Measurements from ENCODE around the gene VEZT.
"Not testable (repeated sequence)": the region's sequence is repeated elsewhere in the genome, so short reads cannot be mapped to it uniquely, and the experiment has no call there.

VEZT gene

GRCh38 chr12:95257541-95257940, 39.9 kb downstream of the VEZT start:
- no peak for DNase-seq (ENCODE audit: low read depth, low spot score)

GRCh38 chr12:95258151-95258550, 40.5 kb downstream of the VEZT start:
- DNase-seq (ENCODE audit: low read depth, low spot score) = no peak

- DNase-seq (ENCODE audit: low read depth, low spot score) = no peak
These were observed 41.2 kb downstream of the VEZT start for GRCh38 chr12:95258803-95259202.

GRCh38 chr12:95259368-95259767, 41.8 kb downstream of the VEZT start:
- DNase-seq (ENCODE audit: low read depth, low spot score) = no peak

- DNase-seq (ENCODE audit: low read depth, low spot score) = no peak
These were observed 43.5 kb downstream of the VEZT start for GRCh38 chr12:95261109-95261508.

GRCh38 chr12:95262808-95263207, 45.2 kb downstream of the VEZT start:
- DNase-seq (ENCODE audit: low read depth, low spot score) = no peak

GRCh38 chr12:95265765-95266164, 48.2 kb downstream of the VEZT start:
- DNase-seq (ENCODE audit: low read depth, low spot score) = no peak

GRCh38 chr12:95266254-95266653, 48.6 kb downstream of the VEZT start:
- no peak for DNase-seq (ENCODE audit: low read depth, low spot score)

GRCh38 chr12:95269892-95270291, 52.3 kb downstream of the VEZT start:
- no peak for DNase-seq (ENCODE audit: low read depth, low spot score)

GRCh38 chr12:95271465-95271864, 53.9 kb downstream of the VEZT start:
- no peak for DNase-seq (ENCODE audit: low read depth, low spot score)

GRCh38 chr12:95277139-95277538, 59.5 kb downstream of the VEZT start:
- no peak for DNase-seq (ENCODE audit: low read depth, low spot score)

- DNase-seq (ENCODE audit: low read depth, low spot score) = no peak
These were observed 62.2 kb downstream of the VEZT start for GRCh38 chr12:95279856-95280255.

- DNase-seq (ENCODE audit: low read depth, low spot score) = no peak
These were observed 64.7 kb downstream of the VEZT start for GRCh38 chr12:95282266-95282665.

GRCh38 chr12:95283371-95283770, 65.8 kb downstream of the VEZT start:
- DNase-seq (ENCODE audit: low read depth, low spot score) = no peak

GRCh38 chr12:95286713-95287112, 69.1 kb downstream of the VEZT start:
- no peak for DNase-seq (ENCODE audit: low read depth, low spot score)

- DNase-seq (ENCODE audit: low read depth, low spot score) = no peak
These were observed 73.9 kb downstream of the VEZT start for GRCh38 chr12:95291501-95291900.

- DNase-seq (ENCODE audit: low read depth, low spot score) = no peak
These were observed 81.3 kb downstream of the VEZT start for GRCh38 chr12:95298916-95299315.

- no peak for DNase-seq (ENCODE audit: low read depth, low spot score)
These were observed 82.7 kb downstream of the VEZT start for GRCh38 chr12:95300286-95300685.

GRCh38 chr12:95303476-95303875, 85.9 kb downstream of the VEZT start:
- DNase-seq (ENCODE audit: low read depth, low spot score) = no peak

GRCh38 chr12:95304673-95305198, 87.1 kb downstream of the VEZT start:
- no peak for DNase-seq (ENCODE audit: low read depth, low spot score)

- DNase-seq (ENCODE audit: low read depth, low spot score) = no peak
These were observed 95.0 kb downstream of the VEZT start for GRCh38 chr12:95312656-95313055.

GRCh38 chr12:95314756-95315155, 97.1 kb downstream of the VEZT start:
- not testable (repeated sequence) for DNase-seq (ENCODE audit: low read depth, low spot score)

- no peak for DNase-seq (ENCODE audit: low read depth, low spot score)
These were observed 99.2 kb downstream of the VEZT start for GRCh38 chr12:95316798-95317197.

GRCh38 chr12:95318071-95318545, 100.5 kb downstream of the VEZT start:
- DNase-seq (ENCODE audit: low read depth, low spot score) = no peak

All from ELF-1 (cell line).